Mesenchymal stem cell (in vitro differentiated cells and primary cell): Measurements from ENCODE around the gene ISCA1.
"Not testable (repeated sequence)": the region's sequence is repeated elsewhere in the genome, so short reads cannot be mapped to it uniquely, and the experiment has no call there.

ENCODE experiments used
- DNase-seq: peaks from one replicate; pipeline ENCODE4 v3.0.0-alpha.2; 2013
- H2AFZ ChIP-seq: one replicate; pipeline ENCODE4 v1.6.1; 2013; ENCODE audit warnings: low read depth, mild to moderate bottlenecking, control low read depth, inconsistent platforms, low read length, moderate library complexity
- H2AK5ac ChIP-seq: 2 replicates; pipeline ENCODE4 v1.6.1; 2013; ENCODE audit warnings: low read length, moderate library complexity, mild to moderate bottlenecking, inconsistent platforms; ENCODE audit not compliant: severe bottlenecking
- H2BK120ac ChIP-seq: one replicate; pipeline ENCODE4 v1.6.1; 2013; ENCODE audit warnings: low read depth, mild to moderate bottlenecking, inconsistent platforms, low read length, moderate library complexity
- H2BK12ac ChIP-seq, 2 experiments: one replicate each; pipeline ENCODE4 v1.6.1; 2013; ENCODE audit warnings: inconsistent platforms in 2 of 2, low read length in 2 of 2, mild to moderate bottlenecking in 2 of 2, moderate library complexity in 2 of 2, control low read depth in 1 of 2
- H2BK15ac ChIP-seq: one replicate; pipeline ENCODE4 v1.6.1; 2013; ENCODE audit warnings: mild to moderate bottlenecking, low read depth, inconsistent platforms; ENCODE audit not compliant: poor library complexity, severe bottlenecking
- H2BK5ac ChIP-seq: 2 replicates; pipeline ENCODE4 v1.6.1; 2013; ENCODE audit warnings: low read depth, mild to moderate bottlenecking, low read length, control low read depth, inconsistent platforms; ENCODE audit not compliant: poor library complexity, severe bottlenecking
- H3K14ac ChIP-seq, 2 experiments: one replicate each; pipeline ENCODE4 v1.6.1; 2013; ENCODE audit warnings: inconsistent platforms in 2 of 2, low read length in 2 of 2, control low read depth in 1 of 2, mild to moderate bottlenecking in 1 of 2, moderate library complexity in 1 of 2
- H3K18ac ChIP-seq, 2 experiments: one replicate each; pipeline ENCODE4 v1.6.1; 2013; ENCODE audit warnings: inconsistent platforms in 2 of 2, low read length in 2 of 2, control low read depth in 1 of 2, low read depth in 1 of 2, mild to moderate bottlenecking in 1 of 2
- H3K23ac ChIP-seq, 2 experiments: one replicate each; pipeline ENCODE4 v1.6.1; 2013; ENCODE audit warnings: inconsistent platforms in 2 of 2, low read length in 2 of 2, mild to moderate bottlenecking in 2 of 2, moderate library complexity in 2 of 2, control low read depth in 1 of 2
- H3K27ac ChIP-seq: 2 replicates; pipeline ENCODE4 v1.5.1; 2013; ENCODE audit warnings: mild to moderate bottlenecking, moderate library complexity, low read length, control low read depth, inconsistent platforms; ENCODE audit not compliant: poor library complexity, severe bottlenecking
- H3K27me3 ChIP-seq, 2 experiments: 2 replicates each; pipeline versions ENCODE4 v1.6.1 to v1.7.0; 2013; ENCODE audit warnings: low read length in 2 of 2, mild to moderate bottlenecking in 2 of 2, moderate library complexity in 2 of 2, control low read depth in 1 of 2, inconsistent platforms in 1 of 2; ENCODE audit not compliant: control insufficient read depth in 1 of 2, insufficient read depth in 1 of 2
- H3K36me3 ChIP-seq, 2 experiments: 2 replicates each; pipeline versions ENCODE4 v1.6.1 to v1.7.0; 2013; ENCODE audit warnings: low read length in 2 of 2, control low read depth in 1 of 2, inconsistent platforms in 1 of 2, low read depth in 1 of 2, mild to moderate bottlenecking in 1 of 2; ENCODE audit not compliant: insufficient read depth in 2 of 2, control insufficient read depth in 1 of 2
- H3K4ac ChIP-seq, 2 experiments: one replicate each; pipeline ENCODE4 v1.6.1; 2013; ENCODE audit warnings: inconsistent platforms in 2 of 2, low read length in 2 of 2, mild to moderate bottlenecking in 2 of 2, moderate library complexity in 2 of 2, control low read depth in 1 of 2, low read depth in 1 of 2
- H3K4me1 ChIP-seq: 2 replicates; pipeline ENCODE4 v1.6.1; 2013; ENCODE audit warnings: low read depth, low read length, control low read depth; ENCODE audit not compliant: control insufficient read depth, insufficient read depth
- H3K4me2 ChIP-seq: 2 replicates; pipeline ENCODE4 v1.6.1; 2013; ENCODE audit warnings: low read length, mild to moderate bottlenecking, inconsistent platforms; ENCODE audit not compliant: poor library complexity, severe bottlenecking
- H3K4me3 ChIP-seq, 2 experiments: 2 replicates each; pipeline versions ENCODE4 v1.5.1 to v1.7.0; 2013; ENCODE audit warnings: low read length in 2 of 2, mild to moderate bottlenecking in 2 of 2, control low read depth in 1 of 2, low read depth in 1 of 2; ENCODE audit not compliant: insufficient read depth in 1 of 2
- H3K79me1 ChIP-seq: replicated peaks from 2 replicates; pipeline ENCODE4 v1.6.1; 2013; ENCODE audit warnings: mild to moderate bottlenecking, control low read depth, low read length, inconsistent platforms; ENCODE audit not compliant: poor library complexity, severe bottlenecking
- H3K9ac ChIP-seq: 2 replicates; pipeline ENCODE4 v1.7.0; 2013; ENCODE audit warnings: mild to moderate bottlenecking, low read length, moderate library complexity
- H3K9me3 ChIP-seq: 2 replicates; pipeline ENCODE4 v1.7.0; 2013; ENCODE audit warnings: mild to moderate bottlenecking, low read length; ENCODE audit not compliant: control insufficient read depth
- H4K8ac ChIP-seq: one replicate; pipeline ENCODE4 v1.6.1; 2013; ENCODE audit warnings: inconsistent platforms, mild to moderate bottlenecking, low read length, moderate library complexity
- H4K91ac ChIP-seq: one replicate; pipeline ENCODE4 v1.6.1; 2013; ENCODE audit warnings: mild to moderate bottlenecking, low read length, inconsistent platforms
- WGBS: methylation state at CpG from one replicate; pipeline ENCODE4 v1.1.7; 2013; ENCODE audit warnings: mixed read lengths; 5-methylcytosine and 5-hydroxymethylcytosine counted together

The ISCA1 gene

DNA sequence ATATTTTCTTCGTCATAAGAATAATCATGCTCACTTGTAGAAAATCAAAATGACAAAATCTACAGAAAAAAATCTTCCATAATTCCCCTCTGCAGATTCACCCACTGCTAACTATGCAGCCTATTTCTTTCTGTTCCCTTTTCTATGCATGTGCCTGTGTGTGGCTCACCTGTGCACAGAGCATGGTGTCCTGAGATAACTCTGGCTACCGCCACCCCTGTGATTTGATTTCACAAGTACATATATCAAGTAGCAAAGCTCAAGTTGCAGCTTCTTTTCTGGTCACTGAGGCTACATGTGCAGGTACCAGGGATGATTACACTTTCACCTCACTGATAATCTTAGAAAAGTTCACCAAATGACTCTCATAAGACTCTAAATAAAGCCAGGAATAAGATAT lies 18.4 kb upstream of the ISCA1 start:
- Histone ChIP-seq H3K4me2 (no peak overlapping the region), H3K18ac (no peak overlapping the region), H2BK5ac (no peak overlapping the region), H3K36me3 (peaks cover 18 to 100% of the 10 kb centered on the region in 2 experiments), H4K91ac (no peak overlapping the region), H2BK12ac (no peak overlapping the region), H2AK5ac (no peak overlapping the region), H2AFZ (no peak overlapping the region), H3K27ac (no peak overlapping the region), H3K27me3 (no peaks in the 10 kb centered on the region), H3K79me1 (peaks cover 12% of the 10 kb centered on the region), H2BK120ac (no peak overlapping the region), H3K9ac (no peak overlapping the region), H2BK15ac (no peak overlapping the region), H3K4me3 (no peak overlapping the region), H3K9me3 (no peaks in the 10 kb centered on the region), H4K8ac (no peak overlapping the region), H3K4me1 (peaks cover 1% of the 10 kb centered on the region), H3K14ac (no peak overlapping the region), H3K23ac (no peak overlapping the region), H3K4ac (no peak overlapping the region)
- no peak for DNase-seq
- 95% methylated on average over 2 of the region's 2 CpGs for WGBS

DNA sequence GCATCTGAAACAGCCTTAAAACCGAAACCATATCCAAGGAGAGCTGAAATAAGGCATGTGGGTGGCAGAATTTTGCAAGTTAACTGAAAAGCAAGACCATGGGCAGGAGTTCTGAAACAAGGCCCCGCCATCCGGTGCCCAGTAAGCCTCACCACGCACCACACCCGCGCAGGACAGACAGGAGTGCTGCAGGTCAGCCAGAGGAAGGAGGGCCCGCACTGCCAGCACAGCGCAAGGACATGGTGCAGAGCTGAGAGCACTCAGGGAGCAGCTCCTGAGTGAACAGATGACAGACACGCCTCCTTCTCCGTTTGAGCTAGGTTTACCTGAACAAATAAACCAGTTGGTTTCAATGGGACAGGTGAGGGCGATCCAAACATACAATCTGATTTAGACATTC lies 16.5 kb upstream of the ISCA1 start:
- H2AFZ ChIP-seq: no peak overlapping the region
- no peak overlapping the region for H3K4me3 ChIP-seq
- H4K8ac ChIP-seq: no peak overlapping the region
- no peak overlapping the region for H2BK12ac ChIP-seq
- no peak overlapping the region for H3K14ac ChIP-seq
- no peak overlapping the region for H3K18ac ChIP-seq
- H3K27ac ChIP-seq: no peak overlapping the region
- H3K4ac ChIP-seq: no peak overlapping the region
- H3K36me3 ChIP-seq: peaks cover 18 to 95% of the 10 kb centered on the region in 2 experiments
- H2BK120ac ChIP-seq: no peak overlapping the region
- no peak overlapping the region for H4K91ac ChIP-seq
- no peak overlapping the region for H2AK5ac ChIP-seq
- no peak overlapping the region for H3K23ac ChIP-seq
- no peaks in the 10 kb centered on the region for H3K9me3 ChIP-seq
- H3K4me1 ChIP-seq: no peaks in the 10 kb centered on the region
- H2BK15ac ChIP-seq: no peak overlapping the region
- H3K9ac ChIP-seq: no peak overlapping the region
- no peak for DNase-seq
- H3K4me2 ChIP-seq: no peak overlapping the region
- no peaks in the 10 kb centered on the region for H3K27me3 ChIP-seq
- peaks cover 12% of the 10 kb centered on the region for H3K79me1 ChIP-seq
- no peak overlapping the region for H2BK5ac ChIP-seq
- WGBS: 90% methylated on average over 11 of the region's 11 CpGs

DNA sequence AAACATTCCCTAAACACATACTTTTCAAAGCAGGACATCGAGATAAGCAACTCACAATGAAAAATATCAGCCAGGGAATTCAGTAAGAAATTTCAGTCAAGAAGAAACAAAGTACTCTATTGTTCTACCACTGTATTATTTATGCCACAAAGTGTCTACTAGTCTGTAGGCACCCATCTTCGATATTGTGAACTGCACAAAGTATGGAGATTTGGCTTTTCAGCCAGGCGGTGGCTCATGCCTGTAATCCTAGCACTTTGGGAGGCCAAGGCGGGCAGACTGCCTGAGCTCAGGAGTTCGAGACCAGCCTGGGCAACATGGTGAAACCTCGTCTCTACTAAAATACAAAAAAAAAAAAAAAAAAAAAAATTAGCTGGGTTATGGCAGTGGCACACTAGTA lies 8.0 kb upstream of the ISCA1 start:
- not testable (repeated sequence) for H2BK5ac ChIP-seq, H3K4me3 ChIP-seq, H3K9me3 ChIP-seq, H3K9ac ChIP-seq, H3K27ac ChIP-seq, H2BK15ac ChIP-seq, H3K79me1 ChIP-seq, H3K18ac ChIP-seq, H2AK5ac ChIP-seq, H3K4me1 ChIP-seq, H4K91ac ChIP-seq, H3K4me2 ChIP-seq, DNase-seq, H2AFZ ChIP-seq, H3K27me3 ChIP-seq, H3K23ac ChIP-seq, H4K8ac ChIP-seq, H3K14ac ChIP-seq, H3K4ac ChIP-seq, H2BK12ac ChIP-seq, H2BK120ac ChIP-seq
- peaks cover 3 to 75% of the 10 kb centered on the region in 2 experiments for H3K36me3 ChIP-seq
- 100% methylated on average over 3 of the region's 6 CpGs for WGBS

DNA sequence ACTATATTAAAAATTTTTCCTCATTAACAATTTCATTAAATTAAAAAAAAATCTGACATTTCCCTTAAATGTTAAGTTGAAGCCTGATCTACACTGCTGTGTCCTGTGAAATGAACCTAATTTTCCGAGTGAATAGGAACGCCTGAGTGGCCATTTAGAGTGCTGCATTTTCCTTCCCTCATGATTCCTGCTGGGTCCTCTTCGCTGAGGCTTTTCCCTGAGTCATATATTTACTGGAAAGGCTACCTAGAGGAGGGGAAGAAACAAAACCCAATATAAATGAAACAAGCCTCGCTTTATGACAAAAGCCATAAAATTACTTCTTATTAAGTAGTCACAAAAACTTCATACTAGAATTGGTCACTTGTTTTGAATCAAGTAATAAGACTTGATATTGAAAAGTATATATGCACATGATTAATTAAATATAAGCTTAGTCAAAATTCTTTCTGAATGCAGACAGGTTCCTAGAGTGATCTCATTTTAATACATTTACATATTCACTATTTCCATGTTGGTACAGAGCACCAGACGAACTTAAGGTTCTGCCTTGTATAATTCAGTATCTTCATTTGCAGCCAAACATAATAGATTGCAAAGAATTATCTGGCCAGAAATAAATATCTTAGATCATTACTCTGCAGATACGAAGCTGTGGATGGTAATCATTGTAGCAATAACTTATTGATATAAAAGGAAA lies 6.3 kb upstream of the ISCA1 start:
- no peak overlapping the region for H2BK120ac ChIP-seq
- 87% methylated on average over 2 of the region's 6 CpGs for WGBS

More for the DNA sequence above, 6.3 kb upstream of the ISCA1 start:
- Histone ChIP-seq H3K9ac (no peak overlapping the region), H2BK12ac (no peak overlapping the region), H3K18ac (no peak overlapping the region), H3K4me3 (no peak overlapping the region), H3K27me3 (no peaks in the 10 kb centered on the region), H2BK5ac (no peak overlapping the region), H3K9me3 (no peaks in the 10 kb centered on the region), H2AFZ (no peak overlapping the region), H3K79me1 (peaks cover 3% of the 10 kb centered on the region), H3K36me3 (peaks cover 1 to 66% of the 10 kb centered on the region in 2 experiments), H3K14ac (no peak overlapping the region), H3K4ac (no peak overlapping the region), H2AK5ac (no peak overlapping the region), H4K8ac (no peak overlapping the region), H4K91ac (no peak overlapping the region), H3K27ac (no peak overlapping the region), H3K4me2 (no peak overlapping the region), H2BK15ac (no peak overlapping the region), H3K23ac (no peak overlapping the region), H3K4me1 (no peaks in the 10 kb centered on the region)
- DNase-seq: no peak
